Fibroblast of lung (primary cell): ENCODE measurements around the gene TIAM2. TPM values are rescaled to one million over a fixed set of nuclear protein-coding genes. Genes with fewer than 3 reads are reported as not detected.
A peak's percentile ranks its signal among the peaks of the same experiment; 100 is the strongest.

Experiments used
- DNase-seq, 2 donors: peaks; one replicate each; pipeline versions ENCODE4 v3.0.0 to v3.0.0-alpha.2; 2010; ENCODE audit warnings: low read depth in 2 of 2
- H2AFZ ChIP-seq: 2 replicates; pipeline ENCODE4 v1.5.1; 2012; ENCODE audit warnings: low read length, control low read depth, inconsistent platforms
- H3K27ac ChIP-seq: 2 replicates; pipeline ENCODE4 v1.5.1; 2011; ENCODE audit warnings: low read length, control low read depth; ENCODE audit not compliant: insufficient read depth
- H3K27me3 ChIP-seq: 2 replicates; pipeline ENCODE4 v1.5.1; 2011; ENCODE audit warnings: mild to moderate bottlenecking, low read length; ENCODE audit not compliant: control insufficient read depth, insufficient read depth
- H3K36me3 ChIP-seq: 2 replicates; pipeline ENCODE4 v1.5.1; 2011; ENCODE audit warnings: low read length; ENCODE audit not compliant: control insufficient read depth, insufficient read depth
- H3K4me1 ChIP-seq: 2 replicates; pipeline ENCODE4 v1.5.1; 2011; ENCODE audit warnings: low read length; ENCODE audit not compliant: control insufficient read depth, insufficient read depth; ENCODE audit errors: extremely low read depth
- H3K4me2 ChIP-seq: 2 replicates; pipeline ENCODE4 v1.5.1; 2011; ENCODE audit warnings: low read length, control low read depth; ENCODE audit not compliant: insufficient read depth; ENCODE audit errors: extremely low read depth
- H3K4me3 ChIP-seq, 4 experiments: fragments of 200-600 bp in 1 of 4; sonication (generic) in 1 of 4; replicated peaks in 1 of 4; 2 replicates each; pipeline ENCODE4 v1.5.1; 2011 to 2016; ENCODE audit warnings: low read length in 4 of 4, low read depth in 3 of 4, mild to moderate bottlenecking in 3 of 4, control low read depth in 2 of 4, inconsistent platforms in 1 of 4, mixed read lengths in 1 of 4; ENCODE audit not compliant: insufficient read depth in 1 of 4; ENCODE audit errors: control extremely low read depth in 1 of 4
- H3K79me2 ChIP-seq: 2 replicates; pipeline ENCODE4 v1.5.1; 2012; ENCODE audit warnings: mild to moderate bottlenecking, low read length, inconsistent platforms; ENCODE audit not compliant: control insufficient read depth, insufficient read depth
- H3K9ac ChIP-seq: 2 replicates; pipeline ENCODE4 v1.5.1; 2011; ENCODE audit warnings: mild to moderate bottlenecking, low read length, control low read depth; ENCODE audit not compliant: insufficient read depth
- H3K9me3 ChIP-seq: 2 replicates; pipeline ENCODE4 v1.5.1; 2012; ENCODE audit warnings: low read depth, low read length; ENCODE audit not compliant: control insufficient read depth, insufficient read depth
- H4K20me1 ChIP-seq: 2 replicates; pipeline ENCODE4 v1.5.1; 2011; ENCODE audit warnings: low read length; ENCODE audit not compliant: control insufficient read depth, insufficient read depth; ENCODE audit errors: extremely low read depth
- EZH2 ChIP-seq: IDR thresholded peaks from 2 replicates; pipeline ENCODE4 v1.5.1; 2012; ENCODE audit warnings: low read length, control low read depth, mild to moderate bottlenecking; ENCODE audit errors: missing control alignments
- polyA plus RNA-seq, 2 donors: library from polyadenylated mRNA; depleted of rRNA in 1 of 2; stranded (reverse) in 1 of 2; unstranded in 1 of 2; fragments of >200 nt; gene quantifications; 2 replicates each; pipeline ENCODE4 v1.2.1, GENCODE V29; 2011 to 2012; ENCODE audit warnings: missing spikeins in 1 of 2
- total RNA-seq: library from RNA; depleted of rRNA; stranded (reverse); fragments of >200 nt; gene quantifications from 2 replicates; pipeline ENCODE4 v1.2.1, GENCODE V29; 2014
- TF ChIP-seq, protein P1 (sequence below), 2 donors: IDR thresholded peaks in 1 of 2; conservative IDR thresholded peaks in 1 of 2; 1 replicate in 1 of 2; 2 replicates in 1 of 2; pipeline ENCODE4 v1.5.1; 2011 to 2012; ENCODE audit warnings: low read length in 2 of 2, control low read depth in 1 of 2, inconsistent platforms in 1 of 2, low read depth in 1 of 2, mild to moderate bottlenecking in 1 of 2

Gene TIAM2
- total and polyA plus RNA-seq, 2 donors (not counting 1 experiment from before 2014, with no cell fraction given), result 6.2 to 11.2 TPM

DNA sequence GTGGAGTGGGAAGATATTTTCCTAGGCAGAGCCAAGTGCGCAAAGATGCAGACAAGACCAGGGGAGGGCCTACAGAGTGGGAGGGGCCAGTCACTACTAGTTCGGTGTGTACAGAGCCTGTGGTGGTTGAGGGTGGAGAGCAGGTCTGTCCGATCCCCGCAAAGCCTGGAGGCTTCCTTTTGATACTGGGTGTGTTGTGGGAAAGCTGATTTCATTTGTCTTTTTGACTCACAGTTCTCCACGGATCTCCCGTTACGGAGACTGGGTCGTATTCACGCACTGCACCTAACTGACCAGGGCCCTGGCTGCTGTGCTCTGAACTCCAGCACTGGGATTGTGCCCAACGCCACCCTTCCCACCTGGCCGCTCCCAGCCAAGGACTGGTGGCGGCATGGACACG is 1.4 kb upstream of the TIAM2 start:
- H3K9me3 ChIP-seq, result no peaks in the 10 kb centered on the region
- no peak overlapping the region for H3K4me3 ChIP-seq
- no peak overlapping the region for H3K4me2 ChIP-seq
- no peak overlapping the region for H3K27ac ChIP-seq
- H4K20me1 ChIP-seq, result no peaks in the 10 kb centered on the region
- H3K79me2 ChIP-seq, result no peaks in the 10 kb centered on the region
- H3K27me3 ChIP-seq, result peaks cover 2% of the 10 kb centered on the region
- no peak overlapping the region for H2AFZ ChIP-seq
- H3K36me3 ChIP-seq, result no peaks in the 10 kb centered on the region
- no peaks in the 10 kb centered on the region for H3K4me1 ChIP-seq
- no peak overlapping the region for H3K9ac ChIP-seq
- TF ChIP-seq, protein P1, sequence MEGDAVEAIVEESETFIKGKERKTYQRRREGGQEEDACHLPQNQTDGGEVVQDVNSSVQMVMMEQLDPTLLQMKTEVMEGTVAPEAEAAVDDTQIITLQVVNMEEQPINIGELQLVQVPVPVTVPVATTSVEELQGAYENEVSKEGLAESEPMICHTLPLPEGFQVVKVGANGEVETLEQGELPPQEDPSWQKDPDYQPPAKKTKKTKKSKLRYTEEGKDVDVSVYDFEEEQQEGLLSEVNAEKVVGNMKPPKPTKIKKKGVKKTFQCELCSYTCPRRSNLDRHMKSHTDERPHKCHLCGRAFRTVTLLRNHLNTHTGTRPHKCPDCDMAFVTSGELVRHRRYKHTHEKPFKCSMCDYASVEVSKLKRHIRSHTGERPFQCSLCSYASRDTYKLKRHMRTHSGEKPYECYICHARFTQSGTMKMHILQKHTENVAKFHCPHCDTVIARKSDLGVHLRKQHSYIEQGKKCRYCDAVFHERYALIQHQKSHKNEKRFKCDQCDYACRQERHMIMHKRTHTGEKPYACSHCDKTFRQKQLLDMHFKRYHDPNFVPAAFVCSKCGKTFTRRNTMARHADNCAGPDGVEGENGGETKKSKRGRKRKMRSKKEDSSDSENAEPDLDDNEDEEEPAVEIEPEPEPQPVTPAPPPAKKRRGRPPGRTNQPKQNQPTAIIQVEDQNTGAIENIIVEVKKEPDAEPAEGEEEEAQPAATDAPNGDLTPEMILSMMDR (conservative IDR thresholded peaks at IDR 0.05 in 1 of 2, IDR thresholded peaks at IDR 0.05 in 1 of 2; ENCODE audit: low read depth in 1 of 2, low read length in 2 of 2), result no peak
- TF ChIP-seq EZH2, result no peak
- no peak for DNase-seq

DNA sequence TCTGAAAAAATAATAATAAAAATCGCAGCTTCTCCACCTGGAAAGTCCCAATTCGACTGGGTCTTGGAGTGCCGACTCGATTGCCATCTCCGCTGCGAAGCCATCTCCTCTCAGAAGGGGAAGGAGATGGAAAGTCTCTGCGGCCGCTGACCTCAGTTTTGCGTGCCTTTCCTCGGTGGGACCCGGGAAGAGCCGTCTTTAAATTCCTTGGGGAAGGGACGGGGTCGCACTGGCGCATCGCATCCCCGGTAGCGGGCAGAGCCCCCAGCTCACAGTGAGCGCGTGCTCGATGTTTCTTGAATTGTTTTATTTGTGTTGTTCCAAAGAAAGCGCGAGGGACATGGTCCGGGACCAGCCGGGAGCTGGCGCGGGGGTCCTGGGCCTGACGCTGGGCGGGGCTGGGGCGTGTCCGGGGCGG is 270 bp upstream of the TIAM2 start:
- H3K4me2 ChIP-seq, result peak overlapping the region; percentile 51
- H3K36me3 ChIP-seq, result no peaks in the 10 kb centered on the region
- no peaks in the 10 kb centered on the region for H3K9me3 ChIP-seq
- H3K9ac ChIP-seq, result no peak overlapping the region
- peaks cover 2% of the 10 kb centered on the region for H3K27me3 ChIP-seq
- H3K27ac ChIP-seq, result no peak overlapping the region
- DNase-seq, result no peak
- TF ChIP-seq, protein P1 (conservative IDR thresholded peaks at IDR 0.05 in 1 of 2, IDR thresholded peaks at IDR 0.05 in 1 of 2; ENCODE audit: low read depth in 1 of 2, low read length in 2 of 2), result no peak
- H2AFZ ChIP-seq, result no peak overlapping the region
- no peaks in the 10 kb centered on the region for H4K20me1 ChIP-seq
- no peaks in the 10 kb centered on the region for H3K79me2 ChIP-seq
- peak overlapping the region in 2 of 4 experiments; percentile 38 to 79 for H3K4me3 ChIP-seq
- no peaks in the 10 kb centered on the region for H3K4me1 ChIP-seq

DNA sequence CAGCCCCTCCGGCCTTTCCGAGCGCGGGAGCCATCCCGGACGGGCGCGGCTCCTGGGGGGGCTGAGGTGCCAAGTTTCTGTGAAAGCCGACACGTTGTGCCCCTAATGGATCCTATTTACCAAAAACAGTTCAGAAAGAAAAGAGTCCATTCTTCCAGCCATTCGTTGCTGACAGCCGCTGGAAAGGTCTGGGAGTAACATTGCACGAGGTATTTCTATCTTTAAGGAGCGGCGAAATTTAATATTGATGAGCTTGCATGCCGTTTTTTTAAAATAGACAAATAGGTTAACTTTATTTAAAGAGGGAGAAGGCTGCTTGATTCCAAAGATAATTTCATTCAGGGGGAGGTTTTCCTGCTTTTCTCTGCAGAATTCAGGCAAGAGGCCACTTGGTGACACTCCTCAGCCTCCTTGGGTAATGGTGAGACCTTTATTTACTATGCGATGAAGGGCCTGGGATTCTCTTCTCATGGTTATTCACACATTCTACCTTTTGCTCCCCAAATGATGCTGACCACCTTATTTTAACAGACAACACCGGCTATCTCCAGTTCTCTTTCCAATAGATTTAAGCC is 988 bp downstream of the TIAM2 start:
- Histone ChIP-seq H3K4me2 (peak overlapping the region; percentile 81), H3K4me3 (peak overlapping the region; percentile 71 to 80 (median 79)), H3K9me3 (no peaks in the 10 kb centered on the region), H4K20me1 (no peaks in the 10 kb centered on the region), H2AFZ (peak overlapping the region; percentile 50), H3K27ac (no peak overlapping the region), H3K9ac (peak overlapping the region; percentile 52), H3K36me3 (no peaks in the 10 kb centered on the region), H3K4me1 (no peaks in the 10 kb centered on the region), H3K79me2 (no peaks in the 10 kb centered on the region), H3K27me3 (peaks cover 2% of the 10 kb centered on the region)
- no peak for DNase-seq
- TF ChIP-seq EZH2, result no peak
- TF ChIP-seq, protein P1 (conservative IDR thresholded peaks at IDR 0.05 in 1 of 2, IDR thresholded peaks at IDR 0.05 in 1 of 2; ENCODE audit: low read depth in 1 of 2, low read length in 2 of 2), result no peak
